HFFc6 (cell line): ENCODE data around the gene FBLN2. TPM values are rescaled to one million over a fixed set of nuclear protein-coding genes. Genes with fewer than 3 reads are reported as not detected.

ENCODE experiments used
- DNase-seq: peaks from one replicate; pipeline ENCODE4 v3.0.0-alpha.2; 2018
- H3K27ac Mint-ChIP-seq: 2 replicates; pipeline ENCODE4 v1.8.0; 2020; ENCODE audit warnings: mild to moderate bottlenecking, mixed read lengths
- H3K27me3 Mint-ChIP-seq: 2 replicates; pipeline ENCODE4 v1.8.0; 2021; ENCODE audit warnings: mild to moderate bottlenecking, moderate library complexity, mixed read lengths; ENCODE audit not compliant: insufficient read depth
- H3K36me3 Mint-ChIP-seq: 2 replicates; pipeline ENCODE4 v1.8.0; 2021; ENCODE audit warnings: low read depth, mixed read lengths
- H3K4me1 Mint-ChIP-seq: 2 replicates; pipeline ENCODE4 v1.8.0; 2020; ENCODE audit warnings: low read depth, mixed read lengths
- H3K4me3 Mint-ChIP-seq: 2 replicates; pipeline ENCODE4 v1.8.0; 2020; ENCODE audit warnings: mild to moderate bottlenecking, moderate library complexity, mixed read lengths
- H3K9me3 Mint-ChIP-seq: 2 replicates; pipeline ENCODE4 v1.8.0; 2020; ENCODE audit warnings: mild to moderate bottlenecking, mixed read lengths
- CTCF ChIP-seq: fragments of 200-600 bp; sonication (generic); IDR thresholded peaks from 2 replicates; pipeline ENCODE4 v1.5.0; 2021; ENCODE audit warnings: antibody characterized with exemption, mild to moderate bottlenecking
- total RNA-seq, 6 experiments: library from RNA; stranded (reverse); fragmentation: NEBNext Ultra II Directional; extraction: Animal tissue kit (Norgen Biotek cat#: 25700); gene quantifications; 2 replicates in 1 of 6; 3 replicates in 5 of 6; pipeline ENCODE4 v1.2.3, GENCODE V29; 2021

The FBLN2 gene
- total RNA-seq, 6 experiments from 2014 or later = 55.7 to 84.5 (median 69.4) TPM

GRCh38 chr3:13648060-13649001 lies 99.4 kb downstream of the FBLN2 start:
- no peak overlapping the region for H3K27ac Mint-ChIP-seq

GRCh38 chr3:13650210-13651056 lies 101.5 kb downstream of the FBLN2 start:
- no peaks in the 10 kb centered on the region for H3K36me3 Mint-ChIP-seq
- peak; percentile 51 for DNase-seq
- peak overlapping the region; percentile 53; the same call in 1 of the 2 replicates for H3K27ac Mint-ChIP-seq
- H3K27me3 Mint-ChIP-seq = peaks cover 5% of the 10 kb centered on the region
- peak overlapping the region; percentile 44 for H3K4me3 Mint-ChIP-seq
- H3K4me1 Mint-ChIP-seq = peaks cover 23% of the 10 kb centered on the region
- peak; percentile 100 for TF ChIP-seq CTCF
- H3K9me3 Mint-ChIP-seq = no peaks in the 10 kb centered on the region

More at GRCh38 chr3:13648060-13649001, 99.4 kb downstream of the FBLN2 start:
- TF ChIP-seq CTCF = peak; percentile 99
- H3K9me3 Mint-ChIP-seq = no peaks in the 10 kb centered on the region
- peak; percentile 65 for DNase-seq
- H3K4me3 Mint-ChIP-seq = no peak overlapping the region
- no peaks in the 10 kb centered on the region for H3K36me3 Mint-ChIP-seq
- H3K4me1 Mint-ChIP-seq = peaks cover 36% of the 10 kb centered on the region
- H3K27me3 Mint-ChIP-seq = peaks cover 2% of the 10 kb centered on the region

- H3K36me3 Mint-ChIP-seq = no peaks in the 10 kb centered on the region
- TF ChIP-seq CTCF = no peak
- peaks cover 23% of the 10 kb centered on the region for H3K4me1 Mint-ChIP-seq
- no peak overlapping the region for H3K27ac Mint-ChIP-seq
- DNase-seq = no peak
- H3K4me3 Mint-ChIP-seq = no peak overlapping the region
- peaks cover 5% of the 10 kb centered on the region for H3K27me3 Mint-ChIP-seq
- no peaks in the 10 kb centered on the region for H3K9me3 Mint-ChIP-seq
These were observed 102.1 kb downstream of the FBLN2 start for GRCh38 chr3:13651057-13651400.

- no peak for DNase-seq
- H3K27ac Mint-ChIP-seq = no peak overlapping the region
- peaks cover 23% of the 10 kb centered on the region for H3K4me1 Mint-ChIP-seq
- H3K36me3 Mint-ChIP-seq = no peaks in the 10 kb centered on the region
- no peaks in the 10 kb centered on the region for H3K9me3 Mint-ChIP-seq
- no peak overlapping the region for H3K4me3 Mint-ChIP-seq
- TF ChIP-seq CTCF = no peak
- peaks cover 6% of the 10 kb centered on the region for H3K27me3 Mint-ChIP-seq
These were observed 103.0 kb downstream of the FBLN2 start for GRCh38 chr3:13651775-13652428.

GRCh38 chr3:13652728-13653127 lies 103.8 kb downstream of the FBLN2 start:
- H3K4me3 Mint-ChIP-seq = no peak overlapping the region
- TF ChIP-seq CTCF = no peak
- no peaks in the 10 kb centered on the region for H3K36me3 Mint-ChIP-seq
- no peak overlapping the region for H3K27ac Mint-ChIP-seq
- DNase-seq = no peak
- peaks cover 7% of the 10 kb centered on the region for H3K27me3 Mint-ChIP-seq
- H3K9me3 Mint-ChIP-seq = no peaks in the 10 kb centered on the region
- peaks cover 26% of the 10 kb centered on the region for H3K4me1 Mint-ChIP-seq
